Mononuclear cell (primary cell): Measurements from ENCODE around the gene TMEM151B. TPM values are rescaled to one million over a fixed set of nuclear protein-coding genes. Genes with fewer than 3 reads are reported as not detected.

ENCODE experiments used
- H3K27me3 ChIP-seq: 2 replicates; pipeline ENCODE4 v1.6.0; 2011; ENCODE audit warnings: low read length, control low read depth; ENCODE audit not compliant: insufficient read depth
- H3K4me1 ChIP-seq: 2 replicates; pipeline ENCODE4 v1.5.1; 2011; ENCODE audit warnings: mild to moderate bottlenecking, low read length, control low read depth; ENCODE audit not compliant: insufficient read depth
- H3K4me3 ChIP-seq: 2 replicates; pipeline ENCODE4 v1.5.1; 2011; ENCODE audit warnings: mild to moderate bottlenecking, low read length, moderate library complexity
- H3K9me3 ChIP-seq: 2 replicates; pipeline ENCODE4 v1.5.1; 2011; ENCODE audit warnings: low read depth, mild to moderate bottlenecking, control low read depth, low read length
- total RNA-seq: library from RNA; depleted of rRNA; stranded (reverse); fragments of >200 nt; gene quantifications from one replicate; pipeline ENCODE4 v1.2.3, GENCODE V29; 2012

TMEM151B gene
- total RNA-seq, result not detected

GRCh38 chr6:44269921-44270525 lies at the start of gene TMEM151B:
TMEM151B (plus strand) TSS chr6:44270450; CDS start chr6:44270743, 293 bp downstream.
- peaks cover 10% of the 10 kb centered on the region for H3K4me1 ChIP-seq
- no peak within 1 kb of the TSS for H3K4me3 ChIP-seq
- H3K9me3 ChIP-seq, result no peaks in the 10 kb centered on the region
- peaks cover 47% of the 10 kb centered on the region for H3K27me3 ChIP-seq

GRCh38 chr6:44220913-44221290 lies 49.3 kb upstream of the TMEM151B start:
- Histone ChIP-seq H3K27me3 (no peaks in the 10 kb centered on the region), H3K4me3 (no peak overlapping the region), H3K9me3 (no peaks in the 10 kb centered on the region), H3K4me1 (peaks cover 54% of the 10 kb centered on the region)

- Histone ChIP-seq H3K27me3 (no peaks in the 10 kb centered on the region), H3K4me3 (no peak overlapping the region), H3K4me1 (peaks cover 59% of the 10 kb centered on the region), H3K9me3 (no peaks in the 10 kb centered on the region)
These were observed 48.8 kb upstream of the TMEM151B start for GRCh38 chr6:44221291-44221960.

DNA sequence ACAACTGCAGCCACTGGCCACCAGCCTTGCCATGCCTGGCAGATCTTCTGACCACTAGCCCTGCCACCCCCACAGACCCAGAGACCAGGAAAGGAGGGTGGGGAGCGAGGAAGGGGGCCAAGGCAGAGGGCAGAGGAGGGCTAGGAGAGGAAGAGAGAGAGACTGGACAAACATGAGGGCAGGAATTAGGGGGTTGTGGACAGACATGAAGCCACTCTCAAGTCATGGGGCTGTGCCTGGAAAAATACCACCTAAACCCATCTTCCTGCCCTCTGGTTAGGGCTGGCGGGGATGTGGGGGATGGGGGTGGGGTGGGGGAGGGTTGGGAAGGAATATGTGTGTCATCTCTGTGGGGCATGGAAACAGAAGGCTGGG lies 48.3 kb upstream of the TMEM151B start:
- Histone ChIP-seq H3K27me3 (no peaks in the 10 kb centered on the region), H3K9me3 (no peaks in the 10 kb centered on the region), H3K4me1 (peaks cover 63% of the 10 kb centered on the region), H3K4me3 (no peak overlapping the region)

DNA sequence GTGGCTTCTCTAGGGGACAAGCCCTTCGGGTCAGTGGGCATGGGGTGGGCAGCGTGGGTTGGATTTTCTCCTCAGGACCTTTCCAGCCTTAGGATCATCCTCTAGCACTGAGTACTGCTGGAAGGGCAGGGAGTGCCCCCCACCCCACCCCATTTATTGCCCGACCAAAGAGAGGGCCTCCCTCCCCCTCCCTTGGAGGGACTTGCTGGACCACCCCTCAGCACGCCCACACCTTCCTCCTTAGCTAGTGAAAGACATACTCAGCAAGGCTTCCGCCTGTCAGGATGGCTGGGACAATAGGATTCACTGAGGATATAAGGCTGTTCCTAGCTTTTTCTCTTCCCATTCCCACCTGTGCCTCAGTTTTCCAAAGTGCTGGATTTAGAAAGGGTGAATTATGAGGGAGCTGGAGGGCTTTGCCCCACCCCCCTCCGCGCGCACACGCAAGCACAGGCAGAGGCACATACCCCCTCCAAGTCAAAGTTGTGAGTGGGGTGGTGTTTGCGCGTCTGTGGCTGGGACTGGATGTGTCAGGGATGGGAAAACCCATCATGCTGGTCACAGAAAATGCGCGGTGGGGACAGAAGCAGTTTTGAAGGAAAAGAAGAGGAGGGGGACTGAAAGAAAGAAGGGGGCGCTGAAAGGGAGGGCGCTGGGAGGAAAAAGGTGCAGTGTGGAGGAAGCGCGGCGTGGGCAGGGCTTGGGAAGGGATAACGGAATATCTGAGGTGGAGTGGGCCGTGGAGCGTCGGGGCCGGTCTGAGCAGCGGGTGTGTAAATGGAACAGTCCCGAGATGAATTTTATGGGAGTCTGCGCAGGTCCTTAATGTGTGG lies 47.5 kb upstream of the TMEM151B start:
- peaks cover 61% of the 10 kb centered on the region for H3K4me1 ChIP-seq
- no peak overlapping the region for H3K4me3 ChIP-seq
- H3K9me3 ChIP-seq, result no peaks in the 10 kb centered on the region
- no peaks in the 10 kb centered on the region for H3K27me3 ChIP-seq

- H3K9me3 ChIP-seq, result no peaks in the 10 kb centered on the region
- H3K27me3 ChIP-seq, result no peaks in the 10 kb centered on the region
- peak within 1 kb of the TSS; percentile 35 for H3K4me3 ChIP-seq
- H3K4me1 ChIP-seq, result peaks cover 53% of the 10 kb centered on the region
These were observed 46.8 kb upstream of the TMEM151B start, which contains the start of gene SLC29A1 for GRCh38 chr6:44223319-44224028. SLC29A1 (plus strand) TSS chr6:44223595; CDS start chr6:44227314, 3,719 bp downstream.

DNA sequence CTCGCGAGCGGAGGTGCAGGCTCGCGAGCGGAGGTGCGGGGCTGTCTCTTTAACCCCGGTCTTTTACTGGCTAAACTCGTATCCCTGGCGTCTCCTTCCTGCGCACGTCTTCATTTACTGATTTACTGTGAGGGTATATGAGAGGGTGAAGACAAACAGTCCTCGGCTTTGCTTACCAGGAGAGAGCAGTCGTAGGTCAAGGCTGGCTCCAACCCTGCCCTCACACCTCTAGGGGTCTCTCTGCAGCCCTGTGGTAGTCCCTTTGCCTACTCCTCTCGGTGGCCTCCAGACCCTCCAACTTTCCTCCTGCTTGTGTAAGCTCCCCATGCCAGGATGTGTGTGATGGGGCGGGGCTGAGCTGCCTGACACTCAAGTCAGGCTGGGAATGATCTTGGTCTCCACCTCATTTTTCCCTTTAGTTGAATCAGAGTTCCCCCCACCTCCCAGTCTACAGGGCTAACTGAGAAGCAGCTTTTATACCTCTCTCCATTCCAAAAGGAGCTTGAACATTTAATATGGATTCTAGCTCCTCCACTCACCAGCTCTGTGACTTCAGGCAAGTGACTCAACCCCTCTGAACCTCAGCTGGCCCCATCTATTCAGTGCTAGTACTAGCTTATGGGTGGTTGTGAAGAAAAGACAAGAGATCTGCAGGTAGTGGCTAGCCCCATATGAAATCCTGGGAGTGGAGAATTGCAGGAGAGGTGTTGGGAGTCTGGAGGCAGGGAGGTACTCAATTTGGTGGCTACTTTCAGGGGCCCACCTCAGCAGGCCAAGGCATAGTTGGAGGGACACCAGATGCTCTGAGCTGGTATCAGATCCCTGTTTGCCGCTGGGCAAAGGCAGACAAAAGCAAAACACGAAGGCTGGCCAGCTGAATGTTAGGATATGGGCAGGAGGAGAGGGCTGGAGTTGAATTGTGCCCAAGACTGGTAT lies 46.0 kb upstream of the TMEM151B start:
- Histone ChIP-seq H3K4me1 (peaks cover 45% of the 10 kb centered on the region), H3K4me3 (peak overlapping the region; percentile 35), H3K9me3 (no peaks in the 10 kb centered on the region), H3K27me3 (no peaks in the 10 kb centered on the region)

DNA sequence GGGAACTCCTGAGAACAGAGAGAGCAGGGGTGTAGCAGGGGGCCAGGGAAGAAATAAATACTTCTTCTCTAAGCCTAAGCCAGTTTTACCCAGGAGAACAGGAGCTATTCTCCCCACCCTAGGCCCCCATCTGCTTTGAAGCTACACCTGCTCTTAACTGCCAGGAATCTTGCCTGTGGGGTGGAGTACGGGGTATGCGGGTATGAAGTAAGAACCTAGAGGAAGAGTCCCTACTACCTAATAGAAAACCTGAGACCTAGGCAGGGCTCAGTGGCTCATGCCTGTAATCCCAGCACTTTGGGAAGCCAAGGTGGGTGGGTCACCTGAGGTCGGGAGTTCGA lies 45.3 kb upstream of the TMEM151B start:
- Histone ChIP-seq H3K4me1 (peaks cover 40% of the 10 kb centered on the region), H3K9me3 (no peaks in the 10 kb centered on the region), H3K4me3 (no peak overlapping the region), H3K27me3 (no peaks in the 10 kb centered on the region)

DNA sequence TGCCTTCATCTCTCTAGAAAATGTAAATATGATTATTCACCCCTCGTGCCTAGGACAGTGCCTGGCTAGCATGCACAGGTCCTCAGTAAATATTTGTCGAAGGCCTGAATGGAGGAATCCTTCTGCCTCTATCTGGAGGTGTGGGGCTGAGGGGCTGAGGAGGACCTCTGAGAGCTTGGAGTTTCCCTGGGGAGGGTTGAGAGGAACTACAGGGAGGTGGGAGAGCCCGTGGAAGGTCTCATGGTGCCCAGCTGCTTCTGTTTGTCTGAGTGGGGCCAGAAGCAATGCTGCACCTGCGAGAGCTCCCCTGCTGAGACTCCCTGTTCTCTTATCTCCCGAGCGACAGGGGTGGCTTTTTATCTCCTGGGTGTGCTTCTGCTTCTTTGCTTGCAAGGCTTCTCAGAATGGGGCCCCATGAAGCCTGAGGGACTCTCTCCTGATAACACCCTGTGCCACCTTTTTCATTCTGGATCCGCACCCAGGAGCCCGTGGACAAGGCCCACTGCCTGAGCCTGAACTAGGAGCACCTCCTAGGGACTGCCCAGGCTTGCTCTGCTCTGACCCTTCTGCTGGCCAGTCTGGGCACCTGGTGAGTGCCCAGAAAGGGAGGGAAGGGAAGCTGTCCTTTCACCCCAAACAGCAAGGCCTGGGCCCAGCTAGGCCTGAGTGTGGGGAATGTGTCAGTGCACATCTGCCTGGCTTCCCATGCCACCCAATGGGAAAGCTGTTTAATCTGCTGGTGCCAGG lies 44.5 kb upstream of the TMEM151B start:
- peaks cover 37% of the 10 kb centered on the region for H3K4me1 ChIP-seq

DNA sequence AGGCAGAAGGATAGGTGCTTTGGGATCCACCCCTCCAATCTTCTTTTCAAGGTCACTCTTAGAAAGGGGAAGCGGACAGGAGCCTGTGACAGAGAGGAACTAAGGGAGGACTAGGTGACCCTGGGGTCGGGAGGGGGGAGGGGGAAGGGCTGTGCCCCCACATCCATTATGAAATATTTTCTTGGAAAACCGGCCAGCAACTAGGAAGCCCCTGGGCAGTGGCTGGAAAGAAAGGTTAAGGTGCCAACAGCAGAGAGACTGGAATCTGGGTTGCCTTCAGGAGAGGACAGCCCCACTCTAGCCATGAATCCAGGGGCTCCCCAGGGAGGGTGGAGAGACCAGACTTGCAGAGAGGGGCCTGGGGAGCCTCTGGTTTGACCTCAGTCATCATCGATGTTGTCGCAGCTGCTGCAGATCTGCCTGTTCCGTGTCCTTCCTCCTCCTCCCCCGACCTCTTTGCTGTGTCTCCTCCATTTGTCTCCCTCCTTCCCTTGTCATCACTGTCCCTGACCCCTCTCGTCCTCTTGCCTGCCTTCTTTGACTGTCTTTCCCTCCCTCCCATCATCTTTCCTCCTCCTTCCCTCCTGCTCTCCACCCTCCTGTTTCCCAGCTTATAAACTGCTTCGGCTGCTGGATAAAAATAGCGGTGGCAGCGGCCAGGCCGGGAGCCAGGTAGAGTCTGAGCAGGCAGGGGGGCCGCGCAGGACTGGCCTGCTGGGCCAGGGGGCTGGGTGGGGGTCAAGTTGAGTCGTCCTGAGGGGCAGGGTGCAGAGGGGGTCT lies 43.7 kb upstream of the TMEM151B start:
- peaks cover 32% of the 10 kb centered on the region for H3K4me1 ChIP-seq

More for the DNA sequence above, 44.5 kb upstream of the TMEM151B start:
- no peaks in the 10 kb centered on the region for H3K9me3 ChIP-seq
- no peak overlapping the region for H3K4me3 ChIP-seq
- no peaks in the 10 kb centered on the region for H3K27me3 ChIP-seq

GRCh38 chr6:44227148-44227793 lies 43.0 kb upstream of the TMEM151B start:
- H3K4me3 ChIP-seq, result no peak overlapping the region
- H3K4me1 ChIP-seq, result peaks cover 28% of the 10 kb centered on the region
- H3K9me3 ChIP-seq, result no peaks in the 10 kb centered on the region

More for the DNA sequence above, 43.7 kb upstream of the TMEM151B start:
- Histone ChIP-seq H3K27me3 (no peaks in the 10 kb centered on the region), H3K4me3 (no peak overlapping the region), H3K9me3 (no peaks in the 10 kb centered on the region)

GRCh38 chr6:44228031-44228430 lies 42.2 kb upstream of the TMEM151B start:
- no peaks in the 10 kb centered on the region for H3K27me3 ChIP-seq
- H3K4me1 ChIP-seq, result peaks cover 24% of the 10 kb centered on the region
- no peak overlapping the region for H3K4me3 ChIP-seq
- no peaks in the 10 kb centered on the region for H3K9me3 ChIP-seq

More at GRCh38 chr6:44227148-44227793, 43.0 kb upstream of the TMEM151B start:
- H3K27me3 ChIP-seq, result no peaks in the 10 kb centered on the region
